Spleen (tissue), 13 donors: Measurements from ENCODE around the gene FUT1. TPM values are rescaled to one million over a fixed set of nuclear protein-coding genes. Genes with fewer than 3 reads are reported as not detected.

Experiments used
- DNase-seq: peaks from one replicate; pipeline ENCODE4 v3.0.0-alpha.2; 2020
- H3K27ac ChIP-seq, 8 donors: fragments of 200-600 bp; sonication (generic) in 7 of 8; 1 replicate in 4 of 8; 2 replicates in 4 of 8; pipeline versions ENCODE4 v1.5.0 to v1.8.0; 2016 to 2021; ENCODE audit warnings: inconsistent platforms in 4 of 8, mild to moderate bottlenecking in 4 of 8, moderate library complexity in 1 of 8
- H3K27me3 ChIP-seq, 7 donors: fragments of 200-600 bp; sonication (generic) in 6 of 7; replicated peaks in 1 of 7; 1 replicate in 4 of 7; 2 replicates in 3 of 7; pipeline versions ENCODE4 v1.5.0 to v1.8.0; 2016 to 2021; ENCODE audit warnings: inconsistent platforms in 3 of 7, mild to moderate bottlenecking in 1 of 7
- H3K36me3 ChIP-seq, 6 donors: fragments of 200-600 bp; sonication (generic) in 5 of 6; 1 replicate in 4 of 6; 2 replicates in 2 of 6; pipeline versions ENCODE4 v1.5.0 to v1.8.0; 2016 to 2021; ENCODE audit warnings: inconsistent platforms in 2 of 6
- H3K4me1 ChIP-seq, 6 donors: fragments of 200-600 bp; sonication (generic) in 5 of 6; 1 replicate in 3 of 6; 2 replicates in 3 of 6; pipeline versions ENCODE4 v1.5.0 to v1.8.0; 2016 to 2021; ENCODE audit warnings: inconsistent platforms in 3 of 6
- H3K4me3 ChIP-seq, 8 donors: fragments of 200-600 bp; sonication (generic) in 7 of 8; 1 replicate in 4 of 8; 2 replicates in 4 of 8; pipeline versions ENCODE4 v1.5.0 to v1.8.0; 2016 to 2021; ENCODE audit warnings: inconsistent platforms in 4 of 8, mild to moderate bottlenecking in 4 of 8, moderate library complexity in 2 of 8
- H3K9me3 ChIP-seq, 8 donors: fragments of 200-600 bp; sonication (generic) in 7 of 8; 1 replicate in 4 of 8; 2 replicates in 4 of 8; pipeline versions ENCODE4 v1.5.0 to v1.8.0; 2016 to 2021; ENCODE audit warnings: inconsistent platforms in 4 of 8
- POLR2A ChIP-seq, 3 donors: fragments of 450-650 bp; IDR thresholded peaks; one replicate each; pipeline ENCODE4 v1.5.1; 2017; ENCODE audit warnings: antibody characterized with exemption in 3 of 3, mild to moderate bottlenecking in 1 of 3
- POLR2AphosphoS5 ChIP-seq, 3 donors: sonication (generic); formaldehyde crosslinking; IDR thresholded peaks; one replicate each; pipeline ENCODE4 v1.5.1; 2017; ENCODE audit warnings: antibody characterized with exemption in 3 of 3
- WGBS, 5 donors: extraction: QIAGEN DNeasy Blood & Tissue Kit in 3 of 5; methylation state at CpG; one replicate each; pipeline versions ENCODE4 v1.1.5 to v1.1.7; 2013 to 2018; 5-methylcytosine and 5-hydroxymethylcytosine counted together
- intact Hi-C: fragments of 100-400 bp; cut with DNase I; formaldehyde crosslinking; loops from one replicate; pipeline ENCODE4 v1.15.0; 2023; ENCODE audit warnings: low total_unique reads
- long read RNA-seq, 2 donors: transcript quantifications; one replicate each; lab custom pipeline, GENCODE V29; 2026
- polyA plus RNA-seq, 3 donors: library from polyadenylated mRNA; stranded (reverse); fragments of 200-250 nt; gene quantifications; one replicate each; pipeline ENCODE4 v1.2.1, GENCODE V29; 2013
- total RNA-seq, 7 donors: library from RNA; depleted of rRNA in 3 of 7; stranded (reverse); fragments of >200 nt in 3 of 7; fragmentation: NEBNext Ultra II Directional in 4 of 7; extraction: Animal tissue kit (Norgen Biotek cat#: 25700) in 4 of 7; gene quantifications; one replicate each; pipeline versions ENCODE4 v1.1.0 to v1.2.1, GENCODE V29; 2016 to 2021
- TF ChIP-seq, protein P1 (sequence below), 11 experiments: fragments of 200-600 bp in 7 of 11; fragments of 450-650 bp in 4 of 11; sonication (generic) in 4 of 11; IDR thresholded peaks in 8 of 11; conservative IDR thresholded peaks in 3 of 11; 1 replicate in 7 of 11; 2 replicates in 4 of 11; pipeline versions ENCODE4 v1.4.0 to v1.8.0; 2016 to 2021; ENCODE audit warnings: antibody characterized with exemption in 11 of 11, inconsistent platforms in 4 of 11, mild to moderate bottlenecking in 1 of 11
- donor health status: healthy with polysubstance abuse.
- donor health status: DM: no; HTN: no; CAD: no; lungs with moderate emphysema.
- donor health status: DM: no; HTN: no; CAD: no.
- donor health status: Bipolar disorder and iron deficiency.
- donor health status: healthy.
- donor health status: DM: no; HTN: no; CAD: no.
- donor health status: DM: yes; HTN: yes; CAD: no.

FUT1 gene
- total RNA-seq (10 to 100 TPM in 4 of 7 donors, 1 to 10 TPM in 3; 5.6 to 22.9 (median 10.0) TPM), polyA plus RNA-seq (1 to 10 TPM; 1.0 to 6.5 (median 2.7) TPM)
- long read RNA-seq, donor 1 = 0 reads
- long read RNA-seq, donor 2 = 0 reads

DNA sequence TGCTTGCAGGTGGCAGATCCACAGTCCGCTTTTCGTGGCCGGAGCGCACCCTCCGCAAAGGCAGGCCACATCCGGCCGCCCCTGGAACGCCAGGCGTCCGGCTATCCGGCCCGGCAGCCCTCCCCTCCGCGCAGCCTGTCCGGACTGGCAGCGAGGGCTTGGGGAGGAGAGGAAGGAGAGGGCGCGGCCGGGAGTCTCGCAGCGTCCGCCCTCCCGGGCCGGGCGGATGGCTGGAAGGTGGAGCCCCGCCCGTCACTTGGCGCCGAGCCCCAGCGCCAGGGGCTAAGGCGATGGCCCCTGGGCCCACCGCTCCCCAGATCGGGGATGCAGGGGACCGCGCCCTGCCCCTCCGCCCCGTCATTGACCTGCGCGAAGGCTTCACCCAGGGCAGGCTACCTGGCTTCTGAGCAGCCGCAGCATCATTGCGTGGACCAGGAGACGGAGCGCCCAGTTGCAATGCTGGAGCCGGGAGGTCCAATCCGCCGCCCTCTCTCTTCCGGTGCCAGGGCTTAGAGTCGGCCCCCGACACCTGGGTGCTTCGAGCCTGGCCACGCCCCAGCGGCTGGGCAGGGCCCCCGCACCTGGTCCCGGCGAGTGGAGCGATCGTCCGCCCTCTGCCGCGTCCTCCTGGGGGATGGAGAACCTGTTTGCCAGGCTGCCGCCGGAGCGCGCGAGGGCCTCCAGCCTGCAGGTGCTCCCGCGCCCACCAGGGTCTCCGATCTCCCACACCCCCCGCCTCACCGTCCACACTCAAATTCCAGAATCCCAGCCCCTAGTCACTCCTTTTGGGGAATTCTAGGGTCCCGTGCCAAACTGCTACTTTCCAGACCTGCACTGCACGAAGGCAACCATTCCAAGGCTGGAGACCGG lies at the start of gene FUT1:
Gene FUT1 (minus strand): TSS at position 146 of the 870 bp plus-strand sequence. CDS start 1,360 bp downstream, outside the sequence.
- TF ChIP-seq, protein P1, sequence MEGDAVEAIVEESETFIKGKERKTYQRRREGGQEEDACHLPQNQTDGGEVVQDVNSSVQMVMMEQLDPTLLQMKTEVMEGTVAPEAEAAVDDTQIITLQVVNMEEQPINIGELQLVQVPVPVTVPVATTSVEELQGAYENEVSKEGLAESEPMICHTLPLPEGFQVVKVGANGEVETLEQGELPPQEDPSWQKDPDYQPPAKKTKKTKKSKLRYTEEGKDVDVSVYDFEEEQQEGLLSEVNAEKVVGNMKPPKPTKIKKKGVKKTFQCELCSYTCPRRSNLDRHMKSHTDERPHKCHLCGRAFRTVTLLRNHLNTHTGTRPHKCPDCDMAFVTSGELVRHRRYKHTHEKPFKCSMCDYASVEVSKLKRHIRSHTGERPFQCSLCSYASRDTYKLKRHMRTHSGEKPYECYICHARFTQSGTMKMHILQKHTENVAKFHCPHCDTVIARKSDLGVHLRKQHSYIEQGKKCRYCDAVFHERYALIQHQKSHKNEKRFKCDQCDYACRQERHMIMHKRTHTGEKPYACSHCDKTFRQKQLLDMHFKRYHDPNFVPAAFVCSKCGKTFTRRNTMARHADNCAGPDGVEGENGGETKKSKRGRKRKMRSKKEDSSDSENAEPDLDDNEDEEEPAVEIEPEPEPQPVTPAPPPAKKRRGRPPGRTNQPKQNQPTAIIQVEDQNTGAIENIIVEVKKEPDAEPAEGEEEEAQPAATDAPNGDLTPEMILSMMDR (IDR thresholded peaks at IDR 0.05 in 8 of 11, conservative IDR thresholded peaks at IDR 0.05 in 3 of 11) = peak in 1 of 11 experiments; percentile 3
- TF ChIP-seq POLR2AphosphoS5 (IDR thresholded peaks at IDR 0.05) = peak; percentile 77 to 90 (median 90)
- TF ChIP-seq POLR2A (IDR thresholded peaks at IDR 0.05) = peak in 1 of 3 donors; percentile 8
- peaks cover 0 to 58% (median 21%) of the 10 kb centered on the region in 7 donors for H3K27me3 ChIP-seq
- DNase-seq = peak; percentile 89
- peak within 1 kb of the TSS; percentile 37 to 69 (median 40) for H3K4me3 ChIP-seq
- H3K4me1 ChIP-seq = peaks cover 10 to 66% (median 34%) of the 10 kb centered on the region in 6 donors
- peak within 1 kb of the TSS; percentile 55 to 81 (median 76) for H3K27ac ChIP-seq
- intact Hi-C loops = no loop called here
- 2 to 3% (median 2%) methylated on average over 35 to 73 of the region's 73 CpGs for WGBS, 5 donors
- peaks cover 0 to 18% (median 0%) of the 10 kb centered on the region in 6 donors for H3K36me3 ChIP-seq
- H3K9me3 ChIP-seq = no peaks in the 10 kb centered on the region

DNA sequence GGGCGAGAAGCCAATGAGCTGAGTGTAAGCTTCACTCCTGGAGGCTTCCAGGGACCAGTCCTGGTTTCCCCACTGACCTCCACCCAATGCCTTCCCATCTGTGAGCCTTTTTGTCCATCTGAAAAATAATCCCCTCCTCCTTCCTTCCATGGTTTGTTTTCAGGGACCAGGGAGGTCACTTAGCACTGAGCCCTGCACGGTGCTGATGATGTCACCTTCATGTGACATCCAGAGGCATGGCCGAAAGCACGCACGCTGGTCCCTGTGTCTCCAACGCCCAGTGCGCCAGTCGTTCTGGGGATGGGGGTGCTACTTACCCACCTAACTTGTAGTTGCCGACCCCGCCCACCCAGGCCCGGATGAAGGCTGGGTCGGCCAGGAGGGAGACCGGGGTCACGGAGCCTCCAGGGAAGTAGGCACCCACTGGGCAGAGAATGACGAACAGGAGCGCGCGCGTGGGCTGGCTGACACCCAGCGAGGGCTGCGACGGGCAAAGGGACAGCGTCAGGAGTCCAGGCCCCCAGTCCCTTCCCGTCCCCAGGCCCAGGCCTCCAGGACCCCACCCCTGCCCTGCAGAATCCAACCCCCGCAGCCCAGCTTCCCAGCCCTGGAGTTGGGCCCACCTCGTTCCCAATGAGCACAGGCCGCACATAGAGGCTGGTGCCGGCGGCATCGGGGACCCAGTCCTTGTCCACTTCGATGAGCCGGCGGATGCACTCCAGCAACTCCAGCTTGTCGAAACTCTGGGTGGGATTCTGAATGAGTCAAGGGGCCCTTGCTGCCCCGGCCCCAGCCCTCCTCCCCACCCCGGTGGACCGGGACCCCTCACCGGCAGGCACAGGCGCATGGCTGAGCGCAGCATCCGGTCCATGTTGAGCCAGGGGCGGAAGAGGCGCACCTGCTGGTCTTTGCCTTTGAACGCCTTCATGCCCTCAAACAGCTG lies 47.2 kb upstream of the FUT1 start:
- 92 to 94% (median 93%) methylated on average over 26 to 44 of the region's 44 CpGs for WGBS, 5 donors
- TF ChIP-seq POLR2AphosphoS5 (IDR thresholded peaks at IDR 0.05) = peak in 1 of 3 donors; percentile 5
- TF ChIP-seq POLR2A (IDR thresholded peaks at IDR 0.05) = no peak
- H3K9me3 ChIP-seq = no peaks in the 10 kb centered on the region
- H3K4me3 ChIP-seq = no peak overlapping the region
- H3K4me1 ChIP-seq = peaks cover 0 to 13% (median 9%) of the 10 kb centered on the region in 6 donors
- H3K27ac ChIP-seq = no peak overlapping the region
- H3K36me3 ChIP-seq = peaks cover 0 to 11% (median 0%) of the 10 kb centered on the region in 6 donors
- no peaks in the 10 kb centered on the region for H3K27me3 ChIP-seq
- intact Hi-C loops = no loop called here
- DNase-seq = no peak

DNA sequence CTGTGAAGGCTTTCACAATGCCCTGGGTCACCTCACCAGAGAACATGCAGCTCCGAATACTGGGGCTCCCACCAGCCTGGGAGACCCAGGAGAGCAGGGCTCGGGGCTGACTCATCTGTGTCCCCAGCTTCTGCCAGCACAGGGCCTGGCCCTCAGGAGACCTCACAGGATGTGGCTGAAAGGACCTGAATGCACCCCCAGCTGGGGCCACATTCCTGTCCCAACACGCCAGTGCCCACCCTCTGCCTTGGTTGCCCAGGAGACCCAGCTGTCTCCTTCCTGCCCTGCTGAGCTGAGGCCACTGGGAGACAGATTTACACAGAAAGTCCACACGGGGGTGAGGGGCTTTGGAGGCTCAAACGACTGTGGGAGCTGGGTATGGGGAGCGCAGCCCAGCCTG lies 46.5 kb upstream of the FUT1 start:
- Histone ChIP-seq H3K27ac (no peak overlapping the region), H3K4me3 (no peak overlapping the region), H3K4me1 (peaks cover 0 to 15% (median 9%) of the 10 kb centered on the region in 6 donors), H3K36me3 (peaks cover 0 to 10% (median 0%) of the 10 kb centered on the region in 6 donors), H3K27me3 (no peaks in the 10 kb centered on the region), H3K9me3 (no peaks in the 10 kb centered on the region)
- 49 to 72% (median 60%) methylated on average over 3 to 6 of the region's 6 CpGs for WGBS, 5 donors
- intact Hi-C loops = no loop called here
- no peak for DNase-seq
- TF ChIP-seq POLR2A (IDR thresholded peaks at IDR 0.05) (no peak), POLR2AphosphoS5 (IDR thresholded peaks at IDR 0.05) (no peak)
- TF ChIP-seq, protein P1 (IDR thresholded peaks at IDR 0.05 in 8 of 11, conservative IDR thresholded peaks at IDR 0.05 in 3 of 11) = no peak

DNA sequence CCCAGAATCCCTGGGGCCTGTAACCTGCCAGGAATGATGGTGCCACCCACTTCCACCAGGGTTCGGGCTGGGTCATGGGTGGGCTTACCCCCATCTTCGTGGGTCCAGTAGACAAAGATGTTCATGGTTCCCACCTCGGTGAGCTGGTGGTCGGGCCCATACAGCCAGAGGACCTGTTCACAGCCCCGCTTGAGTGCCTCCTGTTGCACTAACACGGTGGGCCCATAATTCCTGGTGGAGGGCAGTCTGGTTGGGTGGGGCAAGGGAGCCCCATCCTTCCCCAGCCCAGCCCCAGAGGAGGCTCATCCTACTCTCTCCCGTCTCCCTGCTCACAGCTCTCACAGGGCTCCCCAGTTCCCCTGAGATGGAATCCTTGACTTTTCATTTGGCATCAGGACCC lies 44.7 kb upstream of the FUT1 start:
- Histone ChIP-seq H3K4me3 (no peak overlapping the region), H3K4me1 (peaks cover 0 to 15% (median 9%) of the 10 kb centered on the region in 6 donors), H3K27me3 (no peaks in the 10 kb centered on the region), H3K9me3 (no peaks in the 10 kb centered on the region), H3K36me3 (peaks cover 0 to 10% (median 0%) of the 10 kb centered on the region in 6 donors), H3K27ac (no peak overlapping the region)
- DNase-seq = no peak
- 89 to 93% (median 91%) methylated on average over 7 of the region's 7 CpGs for WGBS, 5 donors
- TF ChIP-seq, protein P1 (IDR thresholded peaks at IDR 0.05 in 8 of 11, conservative IDR thresholded peaks at IDR 0.05 in 3 of 11) = no peak
- TF ChIP-seq POLR2A (IDR thresholded peaks at IDR 0.05) = no peak
- TF ChIP-seq POLR2AphosphoS5 (IDR thresholded peaks at IDR 0.05) = no peak
- intact Hi-C loops = no loop called here
